GM10248 (cell line): ENCODE measurements around the gene CACNA1G.

Experiments used
- CTCF ChIA-PET: fragments of 300-600 bp; sonication (Branson Sonifier 250); formaldehyde crosslinking; extraction: SDS; loops from one replicate; lab custom pipeline; 2021; ENCODE audit warnings: antibody characterized with exemption; lab: Yijun Ruan, JAX
- POLR2A ChIA-PET: fragments of 350-650 bp; sonication (Branson Sonifier 250); formaldehyde crosslinking; extraction: SDS; loops from one replicate; lab custom pipeline; 2020; ENCODE audit warnings: antibody characterized with exemption; lab: Yijun Ruan, JAX
- DNase-seq: peaks from one replicate; pipeline ENCODE4 v3.0.0; 2012; ENCODE audit errors: extremely low spot score
- CTCF ChIP-seq: IDR thresholded peaks from 2 replicates; pipeline ENCODE4 v1.5.1; 2012; ENCODE audit warnings: mild to moderate bottlenecking, low read depth; ENCODE audit errors: extremely low read depth, missing control alignments, control extremely low read depth

The CACNA1G gene

GRCh38 chr17:50560185-50560824 lies at the start of gene CACNA1G:
Gene CACNA1G (plus strand): TSS chr17:50560715. CDS start chr17:50561460, 745 bp downstream.
- no peak for TF ChIP-seq CTCF
- ChIA-PET CTCF (interaction anchor here (0.9 to 4.5 kb wide), 5 partner anchors 9 to 81 kb away, joined by 4 to 27 read pairs (median 4); partner anchors contain the start of gene SPATA20), POLR2A (interaction anchor here (1.5 kb wide), 1 partner anchor 306 kb away, joined by 5 read pairs; the partner anchor contains the start of gene TOB1)
- DNase-seq, result peak; percentile 94

- POLR2A ChIA-PET, result interaction anchor here (0.5 kb wide), 1 partner anchor 14 kb away, joined by 6 read pairs; no protein-coding TSS in a partner anchor
- DNase-seq, result peak; percentile 87
- TF ChIP-seq CTCF, result no peak
- CTCF ChIA-PET, result interaction anchor here (0.8 to 1.8 kb wide), 7 partner anchors 9 to 114 kb away, joined by 3 to 7 read pairs (median 3); partner anchors contain the start of gene LRRC59
Measured at GRCh38 chr17:50511058-50511457, 49.5 kb upstream of the CACNA1G start.

GRCh38 chr17:50513495-50513894 lies 47.0 kb upstream of the CACNA1G start:
- POLR2A ChIA-PET, result no interaction called here
- no peak for TF ChIP-seq CTCF
- CTCF ChIA-PET, result no interaction called here
- no peak for DNase-seq

- ChIA-PET POLR2A (no interaction called here), CTCF (interaction anchor here (0.8 to 1.4 kb wide), 3 partner anchors 11 to 36 kb away, joined by 3 to 9 read pairs (median 7); no protein-coding TSS in a partner anchor)
- no peak for TF ChIP-seq CTCF
- no peak for DNase-seq
Measured at GRCh38 chr17:50514388-50514787, 46.1 kb upstream of the CACNA1G start.

- CTCF ChIA-PET, result interaction anchor here (0.8 to 1.8 kb wide), 5 partner anchors 12 to 35 kb away, joined by 3 to 9 read pairs (median 5); no protein-coding TSS in a partner anchor
- TF ChIP-seq CTCF, result no peak
- POLR2A ChIA-PET, result no interaction called here
- no peak for DNase-seq
Measured at GRCh38 chr17:50514936-50515702, 45.4 kb upstream of the CACNA1G start.

- TF ChIP-seq CTCF, result no peak
- POLR2A ChIA-PET, result no interaction called here
- no peak for DNase-seq
- CTCF ChIA-PET, result interaction anchor here (0.9 to 1.8 kb wide), 4 partner anchors 10 to 109 kb away, joined by 3 to 5 read pairs (median 3); no protein-coding TSS in a partner anchor
Measured at GRCh38 chr17:50517011-50517410, 43.5 kb upstream of the CACNA1G start.
